Measurements from ENCODE around the gene TTC3.
"Not testable (repeated sequence)": the region's sequence is repeated elsewhere in the genome, so short reads cannot be mapped to it uniquely, and the experiment has no call there.

TTC3 gene

DNA sequence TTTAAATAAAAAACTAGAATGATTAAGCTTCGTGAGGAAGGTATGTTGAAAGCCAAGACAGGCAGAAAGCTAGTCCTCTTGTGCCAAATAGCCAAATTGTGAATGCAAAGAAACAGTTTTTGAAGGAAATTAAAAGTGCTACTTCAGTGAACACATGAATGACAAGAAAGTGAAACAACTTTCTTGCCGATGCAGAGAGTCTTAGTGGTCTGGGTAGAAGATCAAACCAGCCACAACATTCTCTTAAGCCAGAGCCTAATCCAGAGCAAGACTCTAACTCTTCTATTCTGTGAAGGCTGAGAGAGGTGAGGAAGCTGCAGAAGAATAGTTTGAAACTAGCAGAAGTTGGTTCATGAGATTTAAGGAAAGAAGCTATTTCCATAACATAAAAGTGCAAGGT is 63.2 kb downstream of the TTC3 start:
- H3K4me1 ChIP-seq (ENCODE audit: control insufficient read depth in 1 of 2, insufficient read depth in 2 of 2, low read length in 2 of 2) = no peaks in the 10 kb centered on the region
- no peaks in the 10 kb centered on the region for H3K9me3 ChIP-seq (ENCODE audit: control insufficient read depth in 1 of 2, low read length in 2 of 2)
- no peaks in the 10 kb centered on the region for H3K27me3 ChIP-seq (ENCODE audit: low read depth, low read length)
- H3K27ac ChIP-seq (ENCODE audit: low read length) = no peak overlapping the region
- H3K36me3 ChIP-seq (ENCODE audit: control insufficient read depth in 1 of 2, insufficient read depth in 2 of 2, low read length in 2 of 2) = peaks cover 42 to 48% of the 10 kb centered on the region in 2 donors
- no peak overlapping the region for H3K4me3 ChIP-seq (ENCODE audit: low read depth in 1 of 2, low read length in 2 of 2)

DNA sequence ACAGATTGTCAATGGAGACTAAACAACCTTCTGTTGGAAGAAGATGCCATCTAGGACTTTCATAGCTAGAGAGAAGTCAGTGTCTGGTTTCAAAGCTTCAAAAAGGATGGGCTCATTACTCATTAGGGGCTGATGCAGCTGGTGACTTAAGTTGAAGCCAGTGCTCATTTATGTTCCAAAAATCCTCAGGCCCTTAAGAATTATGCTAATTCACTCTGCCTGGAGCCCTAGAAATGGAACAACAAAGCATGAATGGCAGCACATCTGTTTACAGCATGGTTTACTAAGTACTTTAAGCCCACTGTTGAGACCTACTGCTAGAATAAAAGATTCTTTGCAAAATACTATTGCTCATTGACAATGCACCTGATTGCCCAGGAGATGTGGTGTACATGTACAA is 63.7 kb downstream of the TTC3 start:
- no peaks in the 10 kb centered on the region for H3K4me1 ChIP-seq (ENCODE audit: control insufficient read depth in 1 of 2, insufficient read depth in 2 of 2, low read length in 2 of 2)
- H3K4me3 ChIP-seq (ENCODE audit: low read depth in 1 of 2, low read length in 2 of 2) = no peak overlapping the region
- H3K36me3 ChIP-seq (ENCODE audit: control insufficient read depth in 1 of 2, insufficient read depth in 2 of 2, low read length in 2 of 2) = peaks cover 42 to 44% of the 10 kb centered on the region in 2 donors
- no peaks in the 10 kb centered on the region for H3K27me3 ChIP-seq (ENCODE audit: low read depth, low read length)
- H3K9me3 ChIP-seq (ENCODE audit: control insufficient read depth in 1 of 2, low read length in 2 of 2) = no peaks in the 10 kb centered on the region
- no peak overlapping the region for H3K27ac ChIP-seq (ENCODE audit: low read length)

DNA sequence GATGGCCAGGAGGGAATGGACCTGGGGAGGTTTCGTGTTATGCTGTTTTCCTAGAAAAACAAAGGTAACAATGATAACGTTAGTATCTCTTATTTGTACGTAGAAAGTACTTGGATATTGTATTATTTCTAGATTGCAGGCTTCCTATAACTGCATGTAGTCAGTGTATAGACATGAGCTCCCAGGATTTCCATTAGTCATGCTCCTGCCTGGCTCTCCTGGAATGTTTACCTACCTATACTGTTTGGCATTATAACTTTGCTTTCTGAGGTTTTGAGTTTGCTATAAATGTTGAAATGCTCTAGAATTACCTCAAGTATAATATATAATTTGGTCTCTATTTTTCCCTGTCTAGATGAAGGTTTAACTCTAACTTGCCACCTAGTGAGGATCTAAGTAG is 66.1 kb downstream of the TTC3 start:
- no peak overlapping the region for H3K4me3 ChIP-seq (ENCODE audit: low read depth in 1 of 2, low read length in 2 of 2)
- H3K36me3 ChIP-seq (ENCODE audit: control insufficient read depth in 1 of 2, insufficient read depth in 2 of 2, low read length in 2 of 2) = peaks cover 38 to 42% of the 10 kb centered on the region in 2 donors
- no peak overlapping the region for H3K27ac ChIP-seq (ENCODE audit: low read length)
- no peaks in the 10 kb centered on the region for H3K9me3 ChIP-seq (ENCODE audit: control insufficient read depth in 1 of 2, low read length in 2 of 2)
- no peaks in the 10 kb centered on the region for H3K4me1 ChIP-seq (ENCODE audit: control insufficient read depth in 1 of 2, insufficient read depth in 2 of 2, low read length in 2 of 2)
- H3K27me3 ChIP-seq (ENCODE audit: low read depth, low read length) = no peaks in the 10 kb centered on the region

DNA sequence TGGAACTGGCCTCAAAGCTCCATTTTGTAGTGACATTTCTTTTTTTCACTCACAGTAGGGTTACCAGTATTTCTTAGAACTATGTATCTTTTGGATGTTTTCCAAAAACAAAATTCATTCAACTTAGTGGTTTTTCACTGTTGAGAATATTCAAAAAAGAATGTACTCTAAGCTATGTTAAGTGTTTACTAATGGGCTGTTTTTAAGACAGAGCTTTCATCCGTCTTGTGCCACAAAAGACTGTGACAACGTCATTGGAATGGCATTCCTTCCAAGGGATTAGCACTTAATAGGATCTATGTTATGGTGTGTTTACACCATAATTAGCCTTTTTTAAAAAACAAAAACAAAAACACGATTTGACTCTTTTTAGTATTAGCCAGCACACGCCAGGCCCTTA is 66.8 kb downstream of the TTC3 start:
- H3K9me3 ChIP-seq (ENCODE audit: control insufficient read depth in 1 of 2, low read length in 2 of 2) = no peaks in the 10 kb centered on the region
- no peak overlapping the region for H3K4me3 ChIP-seq (ENCODE audit: low read depth in 1 of 2, low read length in 2 of 2)

DNA sequence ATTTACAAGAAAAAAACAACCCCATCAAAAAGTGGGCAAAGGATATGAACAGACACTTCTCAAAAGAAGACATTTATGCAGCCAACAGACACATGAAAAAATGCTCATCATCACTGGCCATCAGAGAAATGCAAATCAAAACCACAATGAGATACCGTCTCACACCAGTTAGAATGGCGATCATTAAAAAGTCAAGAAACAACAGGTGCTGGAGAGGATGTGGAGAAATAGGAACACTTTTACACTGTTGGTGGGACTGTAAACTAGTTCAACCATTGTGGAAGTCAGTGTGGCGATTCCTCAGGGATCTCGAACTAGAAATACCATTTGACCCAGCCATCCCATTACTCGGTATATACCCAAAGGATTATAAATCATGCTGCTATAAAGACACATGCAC is 70.3 kb downstream of the TTC3 start:
- peaks cover 29 to 34% of the 10 kb centered on the region in 2 donors for H3K36me3 ChIP-seq (ENCODE audit: control insufficient read depth in 1 of 2, insufficient read depth in 2 of 2, low read length in 2 of 2)
- H3K27ac ChIP-seq (ENCODE audit: low read length); H3K4me3 ChIP-seq (ENCODE audit: low read depth in 1 of 2, low read length in 2 of 2); H3K4me1 ChIP-seq (ENCODE audit: control insufficient read depth in 1 of 2, insufficient read depth in 2 of 2, low read length in 2 of 2); H3K9me3 ChIP-seq (ENCODE audit: control insufficient read depth in 1 of 2, low read length in 2 of 2); H3K27me3 ChIP-seq (ENCODE audit: low read depth, low read length): not testable (repeated sequence)

More for the DNA sequence above, 66.8 kb downstream of the TTC3 start:
- no peaks in the 10 kb centered on the region for H3K27me3 ChIP-seq (ENCODE audit: low read depth, low read length)
- no peak overlapping the region for H3K27ac ChIP-seq (ENCODE audit: low read length)
- H3K36me3 ChIP-seq (ENCODE audit: control insufficient read depth in 1 of 2, insufficient read depth in 2 of 2, low read length in 2 of 2) = peaks cover 39 to 44% of the 10 kb centered on the region in 2 donors
- no peaks in the 10 kb centered on the region for H3K4me1 ChIP-seq (ENCODE audit: control insufficient read depth in 1 of 2, insufficient read depth in 2 of 2, low read length in 2 of 2)

DNA sequence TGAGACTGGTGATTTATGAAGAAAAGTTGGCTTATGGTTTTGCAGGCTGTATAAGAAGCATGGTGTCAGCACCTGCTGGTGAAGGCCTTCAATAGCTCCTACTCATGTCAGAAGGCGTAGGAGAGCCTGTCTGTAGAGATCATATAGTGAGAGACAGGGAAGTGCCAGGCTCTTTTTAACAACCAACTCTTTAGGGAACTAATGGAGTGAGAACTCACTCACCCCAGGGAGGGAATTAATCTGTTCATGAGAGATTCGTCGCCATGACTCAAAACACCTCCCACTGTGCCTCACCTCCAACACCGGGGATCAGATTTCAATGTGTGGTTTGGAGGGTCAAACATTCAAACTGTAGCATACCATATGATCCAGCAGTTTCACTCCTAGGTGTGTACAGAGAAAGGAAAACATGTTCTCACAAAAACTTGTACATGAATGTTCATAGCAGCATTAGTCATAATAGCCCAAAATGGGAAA is 72.6 kb downstream of the TTC3 start:
- H3K27ac ChIP-seq (ENCODE audit: low read length) = no peak overlapping the region
- H3K27me3 ChIP-seq (ENCODE audit: low read depth, low read length) = no peaks in the 10 kb centered on the region
- peaks cover 0 to 5% of the 10 kb centered on the region in 2 donors for H3K4me1 ChIP-seq (ENCODE audit: control insufficient read depth in 1 of 2, insufficient read depth in 2 of 2, low read length in 2 of 2)
- H3K36me3 ChIP-seq (ENCODE audit: control insufficient read depth in 1 of 2, insufficient read depth in 2 of 2, low read length in 2 of 2) = peaks cover 26 to 45% of the 10 kb centered on the region in 2 donors
- H3K9me3 ChIP-seq (ENCODE audit: control insufficient read depth in 1 of 2, low read length in 2 of 2) = no peaks in the 10 kb centered on the region
- no peak overlapping the region for H3K4me3 ChIP-seq (ENCODE audit: low read depth in 1 of 2, low read length in 2 of 2)

DNA sequence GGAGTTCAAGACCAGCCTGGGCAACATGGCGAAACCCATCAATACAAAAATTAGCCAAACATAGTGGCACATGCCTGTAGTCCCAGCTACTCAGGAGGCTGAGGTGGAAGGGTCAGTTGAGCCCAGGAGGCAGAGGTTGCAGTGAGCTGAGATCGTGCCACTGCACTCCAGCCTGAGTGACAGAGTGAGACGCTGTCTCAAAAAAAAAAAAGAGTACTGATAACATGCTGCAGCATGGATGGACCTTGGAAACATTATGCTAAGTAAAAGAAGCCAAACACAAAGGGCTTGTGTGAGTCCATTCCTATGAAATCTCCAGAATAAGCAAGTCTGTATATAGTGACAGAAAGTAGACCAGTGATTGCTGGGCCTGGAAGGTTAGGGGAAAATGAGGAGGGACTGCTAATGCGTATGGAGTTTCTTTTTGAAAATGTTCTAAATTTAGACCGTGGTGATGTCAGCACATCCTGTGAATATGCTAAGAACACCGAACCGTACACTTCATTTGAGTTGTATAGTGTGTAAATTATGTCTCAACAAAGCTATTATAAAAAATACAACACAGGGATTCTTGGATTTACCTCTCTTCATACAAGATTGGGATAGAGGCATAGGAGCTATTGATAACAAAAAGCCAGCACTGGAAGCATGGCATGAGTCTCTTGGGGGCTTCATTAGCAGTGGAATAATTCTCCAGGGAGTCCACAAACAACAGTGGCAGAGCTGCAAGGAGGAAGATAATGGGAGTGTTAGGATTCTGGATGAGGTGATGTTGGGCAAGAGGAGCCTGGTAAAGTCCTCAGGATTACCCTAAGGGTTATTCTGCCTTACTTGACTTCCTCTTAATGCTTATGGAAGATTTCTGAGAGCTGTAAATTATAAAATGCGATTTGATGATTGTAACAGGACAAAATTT is 73.5 kb downstream of the TTC3 start:
- Histone ChIP-seq H3K36me3 (ENCODE audit: control insufficient read depth in 1 of 2, insufficient read depth in 2 of 2, low read length in 2 of 2) (peaks cover 26 to 46% of the 10 kb centered on the region in 2 donors), H3K27me3 (ENCODE audit: low read depth, low read length) (no peaks in the 10 kb centered on the region), H3K9me3 (ENCODE audit: control insufficient read depth in 1 of 2, low read length in 2 of 2) (no peaks in the 10 kb centered on the region), H3K4me3 (ENCODE audit: low read depth in 1 of 2, low read length in 2 of 2) (no peak overlapping the region), H3K4me1 (ENCODE audit: control insufficient read depth in 1 of 2, insufficient read depth in 2 of 2, low read length in 2 of 2) (peaks cover 0 to 5% of the 10 kb centered on the region in 2 donors), H3K27ac (ENCODE audit: low read length) (peak overlapping the region; percentile 14)

DNA sequence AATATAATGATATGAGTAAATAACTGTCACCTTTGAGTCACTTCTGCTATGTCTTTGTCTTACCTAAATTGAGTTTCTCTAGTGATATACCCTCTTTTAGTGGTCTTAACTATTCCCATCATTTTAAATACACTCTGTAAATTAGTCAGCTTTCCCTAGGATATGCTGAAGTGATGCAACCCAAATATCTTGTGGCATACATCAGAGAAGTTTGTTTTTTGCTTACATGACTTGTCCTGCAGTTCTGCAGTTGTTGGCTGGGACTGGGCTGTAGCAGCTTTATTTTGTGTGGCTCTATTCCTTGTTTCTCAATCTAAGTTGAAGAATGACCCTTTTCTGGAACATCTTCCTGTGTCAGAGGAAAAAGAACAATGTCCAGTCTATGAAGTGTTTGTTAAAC is 76.4 kb downstream of the TTC3 start:
- Histone ChIP-seq H3K27ac (ENCODE audit: low read length) (no peak overlapping the region), H3K4me3 (ENCODE audit: low read depth in 1 of 2, low read length in 2 of 2) (no peak overlapping the region)

DNA sequence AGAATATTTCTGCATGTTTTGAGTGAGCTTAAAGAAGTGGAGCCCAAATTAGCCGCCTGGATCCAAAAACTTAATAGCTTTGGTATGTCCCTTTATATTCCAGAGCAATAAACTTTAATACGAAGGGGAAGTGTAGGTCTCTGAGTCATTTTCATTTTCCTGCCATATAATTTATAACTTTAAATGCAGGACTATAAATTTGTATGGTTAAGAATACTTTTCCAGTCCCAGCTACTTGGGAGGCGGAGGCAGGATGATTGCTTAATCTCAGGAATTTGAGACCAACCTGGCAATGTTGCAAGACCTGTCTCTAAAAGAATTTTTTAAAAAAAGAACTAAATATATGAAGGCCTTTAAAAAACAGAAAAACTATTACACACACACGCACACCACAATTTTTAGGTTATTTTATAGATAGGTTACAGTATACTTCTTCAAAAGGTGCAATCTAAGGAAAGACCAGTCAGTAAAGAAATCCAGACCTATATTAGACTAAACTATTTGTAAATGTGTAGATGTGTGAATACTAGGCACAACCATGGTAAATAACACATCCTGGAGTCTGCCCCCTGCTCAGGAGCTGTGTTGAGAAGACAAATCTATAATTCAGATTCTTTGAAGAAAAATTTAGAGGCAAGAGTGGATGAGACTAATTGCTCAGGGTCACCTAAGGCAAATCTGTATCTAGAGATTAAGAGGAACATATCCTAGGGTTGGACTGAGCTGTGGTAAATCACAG is 80.3 kb downstream of the TTC3 start:
- Histone ChIP-seq H3K36me3 (ENCODE audit: control insufficient read depth in 1 of 2, insufficient read depth in 2 of 2, low read length in 2 of 2) (peaks cover 12 to 37% of the 10 kb centered on the region in 2 donors), H3K27me3 (ENCODE audit: low read depth, low read length) (no peaks in the 10 kb centered on the region), H3K9me3 (ENCODE audit: control insufficient read depth in 1 of 2, low read length in 2 of 2) (no peaks in the 10 kb centered on the region), H3K4me1 (ENCODE audit: control insufficient read depth in 1 of 2, insufficient read depth in 2 of 2, low read length in 2 of 2) (peaks cover 0 to 12% of the 10 kb centered on the region in 2 donors), H3K4me3 (ENCODE audit: low read depth in 1 of 2, low read length in 2 of 2) (no peak overlapping the region), H3K27ac (ENCODE audit: low read length) (peak overlapping the region; percentile 56)

More for the DNA sequence above, 76.4 kb downstream of the TTC3 start:
- no peaks in the 10 kb centered on the region for H3K27me3 ChIP-seq (ENCODE audit: low read depth, low read length)
- peaks cover 0 to 12% of the 10 kb centered on the region in 2 donors for H3K4me1 ChIP-seq (ENCODE audit: control insufficient read depth in 1 of 2, insufficient read depth in 2 of 2, low read length in 2 of 2)
- H3K9me3 ChIP-seq (ENCODE audit: control insufficient read depth in 1 of 2, low read length in 2 of 2) = no peaks in the 10 kb centered on the region
- peaks cover 29 to 52% of the 10 kb centered on the region in 2 donors for H3K36me3 ChIP-seq (ENCODE audit: control insufficient read depth in 1 of 2, insufficient read depth in 2 of 2, low read length in 2 of 2)

DNA sequence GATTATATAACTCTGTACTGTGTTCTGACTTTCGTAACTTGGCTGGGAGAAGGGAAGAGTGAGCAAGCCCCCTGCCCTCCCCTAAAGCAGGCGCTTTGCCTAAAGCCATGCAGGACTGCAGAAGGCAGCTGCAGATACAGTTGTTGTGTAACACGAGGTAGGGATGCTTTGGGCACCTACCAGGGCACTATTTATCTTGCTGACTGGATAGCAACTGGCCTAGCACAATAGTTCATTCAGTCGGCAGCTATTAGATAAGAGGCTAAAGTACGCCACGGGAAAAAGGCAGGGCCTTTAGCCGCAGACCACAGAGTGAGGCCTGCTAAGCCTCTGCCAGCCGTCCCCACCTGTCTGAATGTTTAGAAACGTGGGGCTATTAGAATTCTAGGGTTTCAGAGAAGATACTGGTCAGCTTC is 80.9 kb downstream of the TTC3 start:
- H3K4me1 ChIP-seq (ENCODE audit: control insufficient read depth in 1 of 2, insufficient read depth in 2 of 2, low read length in 2 of 2) = peaks cover 0 to 12% of the 10 kb centered on the region in 2 donors
- H3K27me3 ChIP-seq (ENCODE audit: low read depth, low read length) = no peaks in the 10 kb centered on the region
- H3K4me3 ChIP-seq (ENCODE audit: low read depth in 1 of 2, low read length in 2 of 2) = no peak overlapping the region
- peak overlapping the region; percentile 56 for H3K27ac ChIP-seq (ENCODE audit: low read length)
- peaks cover 12 to 33% of the 10 kb centered on the region in 2 donors for H3K36me3 ChIP-seq (ENCODE audit: control insufficient read depth in 1 of 2, insufficient read depth in 2 of 2, low read length in 2 of 2)
- H3K9me3 ChIP-seq (ENCODE audit: control insufficient read depth in 1 of 2, low read length in 2 of 2) = no peaks in the 10 kb centered on the region

DNA sequence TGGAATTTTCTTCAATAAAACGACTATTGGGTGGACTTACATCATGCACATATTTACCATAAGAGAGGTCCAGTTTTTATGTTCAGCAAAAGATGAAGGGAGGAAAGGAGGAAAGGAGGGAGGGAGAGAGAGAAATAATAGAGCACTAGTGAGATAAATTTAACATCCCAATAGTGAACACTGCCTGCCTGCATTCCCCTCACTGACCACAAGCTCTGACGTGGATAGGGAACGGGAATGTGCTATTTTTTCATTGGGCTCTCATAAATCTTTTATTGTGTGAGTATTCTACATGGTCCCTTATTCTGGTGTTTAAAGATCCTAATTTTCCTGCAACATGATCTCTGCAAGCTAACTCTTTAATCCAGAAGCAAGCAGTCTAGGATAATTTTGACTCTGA is 82.1 kb downstream of the TTC3 start:
- H3K36me3 ChIP-seq (ENCODE audit: control insufficient read depth in 1 of 2, insufficient read depth in 2 of 2, low read length in 2 of 2) = peaks cover 12 to 20% of the 10 kb centered on the region in 2 donors

More for the DNA sequence above, 82.1 kb downstream of the TTC3 start:
- no peaks in the 10 kb centered on the region for H3K27me3 ChIP-seq (ENCODE audit: low read depth, low read length)
- H3K27ac ChIP-seq (ENCODE audit: low read length) = no peak overlapping the region
- H3K9me3 ChIP-seq (ENCODE audit: control insufficient read depth in 1 of 2, low read length in 2 of 2) = no peaks in the 10 kb centered on the region
- H3K4me1 ChIP-seq (ENCODE audit: control insufficient read depth in 1 of 2, insufficient read depth in 2 of 2, low read length in 2 of 2) = peaks cover 0 to 7% of the 10 kb centered on the region in 2 donors
- H3K4me3 ChIP-seq (ENCODE audit: low read depth in 1 of 2, low read length in 2 of 2) = no peak overlapping the region

Data from muscle layer of duodenum (tissue), 2 donors.